ENCODE measurements around the gene AOPEP. TPM values are rescaled to one million over a fixed set of nuclear protein-coding genes. Genes with fewer than 3 reads are reported as not detected.

The AOPEP gene
- total RNA-seq, 1 experiment from 2014 or later = 89.5 TPM

- peaks cover 21% of the 10 kb centered on the region for H3K36me3 Mint-ChIP-seq (ENCODE audit: insufficient read depth, unreplicated experiment)
- no TSS peak for BruUV-seq (replicated peaks)
Observed at GRCh38 chr9:95037789-95038521, 311.5 kb downstream of the AOPEP start.

GRCh38 chr9:95038666-95039065, 312.2 kb downstream of the AOPEP start:
- intact Hi-C loops (cut with micrococcal nuclease; ENCODE audit: unreplicated experiment) = no loop called here
- Mint-ChIP-seq H3K4me1 (ENCODE audit: low read depth, unreplicated experiment) (peaks cover 31% of the 10 kb centered on the region), H3K9me3 (ENCODE audit: low read depth, unreplicated experiment) (no peaks in the 10 kb centered on the region), H3K27ac (ENCODE audit: unreplicated experiment) (no peak overlapping the region), H3K36me3 (ENCODE audit: insufficient read depth, unreplicated experiment) (peaks cover 21% of the 10 kb centered on the region), H3K4me3 (ENCODE audit: low read depth, unreplicated experiment) (no peak overlapping the region), H3K27me3 (ENCODE audit: unreplicated experiment) (no peaks in the 10 kb centered on the region)
- no TSS peak for BruUV-seq (replicated peaks)
- CTCF ChIA-PET = interaction anchor here (1.1 kb wide), 1 partner anchor 15 kb away, joined by 3 read pairs; no protein-coding TSS in a partner anchor
- no peak for DNase-seq
- TF ChIP-seq CTCF (IDR thresholded peaks at IDR 0.05; ENCODE audit: unreplicated experiment) = no peak

More at GRCh38 chr9:95037789-95038521, 311.5 kb downstream of the AOPEP start:
- Mint-ChIP-seq H3K27ac (ENCODE audit: unreplicated experiment) (no peak overlapping the region), H3K4me1 (ENCODE audit: low read depth, unreplicated experiment) (peaks cover 36% of the 10 kb centered on the region), H3K9me3 (ENCODE audit: low read depth, unreplicated experiment) (no peaks in the 10 kb centered on the region), H3K27me3 (ENCODE audit: unreplicated experiment) (no peaks in the 10 kb centered on the region), H3K4me3 (ENCODE audit: low read depth, unreplicated experiment) (no peak overlapping the region)
- intact Hi-C loops (cut with micrococcal nuclease; ENCODE audit: unreplicated experiment) = no loop called here
- DNase-seq = no peak
- CTCF ChIA-PET = interaction anchor here (0.5 to 1.1 kb wide), 2 partner anchors 14 kb away, joined by 3 read pairs; no protein-coding TSS in a partner anchor
- TF ChIP-seq CTCF (IDR thresholded peaks at IDR 0.05; ENCODE audit: unreplicated experiment) = no peak

GRCh38 chr9:95040106-95040505, 313.6 kb downstream of the AOPEP start:
- no peaks in the 10 kb centered on the region for H3K9me3 Mint-ChIP-seq (ENCODE audit: low read depth, unreplicated experiment)
- CTCF ChIA-PET = no interaction called here
- no peak for TF ChIP-seq CTCF (IDR thresholded peaks at IDR 0.05; ENCODE audit: unreplicated experiment)
- H3K4me1 Mint-ChIP-seq (ENCODE audit: low read depth, unreplicated experiment) = peaks cover 42% of the 10 kb centered on the region
- no peak overlapping the region for H3K27ac Mint-ChIP-seq (ENCODE audit: unreplicated experiment)
- peaks cover 31% of the 10 kb centered on the region for H3K36me3 Mint-ChIP-seq (ENCODE audit: insufficient read depth, unreplicated experiment)
- H3K4me3 Mint-ChIP-seq (ENCODE audit: low read depth, unreplicated experiment) = no peak overlapping the region
- no peaks in the 10 kb centered on the region for H3K27me3 Mint-ChIP-seq (ENCODE audit: unreplicated experiment)
- no TSS peak for BruUV-seq (replicated peaks)
- no peak for DNase-seq
- intact Hi-C loops (cut with micrococcal nuclease; ENCODE audit: unreplicated experiment) = no loop called here

GRCh38 chr9:95043826-95044225, 317.3 kb downstream of the AOPEP start:
- no peak for DNase-seq
- Mint-ChIP-seq H3K27ac (ENCODE audit: unreplicated experiment) (no peak overlapping the region), H3K36me3 (ENCODE audit: insufficient read depth, unreplicated experiment) (peaks cover 58% of the 10 kb centered on the region), H3K4me3 (ENCODE audit: low read depth, unreplicated experiment) (no peak overlapping the region), H3K9me3 (ENCODE audit: low read depth, unreplicated experiment) (no peaks in the 10 kb centered on the region), H3K4me1 (ENCODE audit: low read depth, unreplicated experiment) (peaks cover 26% of the 10 kb centered on the region), H3K27me3 (ENCODE audit: unreplicated experiment) (no peaks in the 10 kb centered on the region)
- no TSS peak for BruUV-seq (replicated peaks)
- intact Hi-C loops (cut with micrococcal nuclease; ENCODE audit: unreplicated experiment) = no loop called here
- CTCF ChIA-PET = interaction anchor here (1.6 kb wide), 1 partner anchor 21 kb away, joined by 4 read pairs; no protein-coding TSS in a partner anchor
- TF ChIP-seq CTCF (IDR thresholded peaks at IDR 0.05; ENCODE audit: unreplicated experiment) = no peak
